Stimulated activated CD4-positive, alpha-beta T cell treated with anti-CD3 and anti-CD28 coated beads, TNF-alpha, amount 100 ng/mL, for 1 hour (primary cell): ENCODE results near the gene HSDL2.
A peak's percentile ranks its signal among the peaks of the same experiment; 100 is the strongest.

Source experiments
- DNase-seq, 3 donors: peaks; one replicate each; pipeline ENCODE4 v3.0.0-alpha.2; 2020; ENCODE audit warnings: low read depth in 3 of 3, low spot score in 1 of 3

Gene HSDL2

DNA sequence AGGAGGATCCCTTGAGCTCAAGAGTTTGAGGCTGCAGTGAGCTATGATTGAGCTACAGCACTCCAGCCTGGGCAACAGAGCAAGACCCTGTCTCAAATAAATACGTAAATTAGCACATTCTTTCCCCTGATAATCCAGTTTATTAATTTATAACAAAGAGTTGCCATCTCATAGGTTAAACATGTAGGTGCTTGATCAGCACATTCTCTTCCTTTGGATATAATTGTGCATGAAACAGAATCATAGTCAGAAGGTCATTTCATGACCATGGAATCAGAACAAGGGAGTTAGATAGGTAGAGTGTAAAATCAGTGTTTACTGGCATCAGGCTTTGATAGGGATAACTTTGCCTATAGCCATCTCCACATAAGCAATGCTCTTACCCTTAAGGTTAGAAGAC, 63.7 kb downstream of the HSDL2 start:
- DNase-seq: no peak

DNA sequence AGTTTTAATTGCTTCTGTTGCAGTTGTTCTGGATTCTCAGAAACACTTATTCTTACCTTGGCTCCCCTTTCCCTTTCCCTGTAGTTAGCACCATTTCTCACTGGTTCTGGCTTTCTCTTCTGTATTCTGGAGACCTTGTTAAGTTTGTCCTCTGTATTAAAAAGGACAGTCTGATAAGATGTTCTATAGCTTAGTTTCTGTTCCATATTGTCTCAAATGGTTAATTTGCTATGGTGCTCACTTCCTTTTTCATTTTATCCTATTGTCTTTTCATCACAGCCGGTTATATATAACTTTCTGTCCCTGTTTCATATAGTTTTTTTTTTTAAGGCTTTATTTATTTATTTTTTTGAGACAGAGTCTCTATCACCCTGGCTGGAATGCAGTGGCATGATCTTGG, 65.3 kb downstream of the HSDL2 start:
- no peak for DNase-seq

DNA sequence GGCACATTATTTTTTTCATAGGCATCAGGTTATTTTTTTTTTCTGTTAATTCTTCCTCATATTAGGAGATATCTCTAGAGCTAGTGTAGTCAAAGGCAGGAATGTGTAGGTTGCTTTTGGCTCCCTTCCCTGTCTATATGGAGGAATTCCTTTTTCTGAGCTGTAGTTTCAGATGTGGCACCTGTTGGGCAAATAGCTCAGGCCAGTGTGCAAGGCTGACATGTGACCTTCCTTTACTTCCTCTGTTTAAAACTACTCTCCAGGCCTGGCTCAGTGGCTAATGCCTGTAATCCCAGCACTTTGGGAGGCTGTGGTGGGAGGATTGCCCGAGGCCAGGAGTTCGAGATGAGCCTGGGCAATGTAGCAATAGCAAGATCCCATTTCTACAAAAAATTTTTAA, 66.2 kb downstream of the HSDL2 start:
- no peak for DNase-seq

DNA sequence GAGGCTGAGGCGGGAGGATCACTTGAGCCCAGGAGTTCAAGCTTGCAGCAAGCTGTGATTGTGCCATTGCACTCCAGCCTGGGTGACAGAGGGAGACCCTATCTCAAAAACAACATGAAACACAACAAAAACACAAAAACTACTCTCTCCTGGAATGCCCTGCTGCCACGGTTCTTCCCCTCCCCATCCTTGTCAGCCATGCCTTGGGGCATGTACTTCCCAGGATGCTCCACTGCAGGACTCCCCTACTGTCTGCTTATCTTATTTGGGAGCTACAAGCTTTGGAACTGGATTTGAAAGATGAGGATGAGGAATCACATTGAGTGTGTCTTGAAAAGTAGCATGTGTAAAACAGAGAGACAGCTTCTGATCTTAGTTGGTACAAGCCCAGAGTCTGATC, 66.6 kb downstream of the HSDL2 start:
- DNase-seq: no peak

DNA sequence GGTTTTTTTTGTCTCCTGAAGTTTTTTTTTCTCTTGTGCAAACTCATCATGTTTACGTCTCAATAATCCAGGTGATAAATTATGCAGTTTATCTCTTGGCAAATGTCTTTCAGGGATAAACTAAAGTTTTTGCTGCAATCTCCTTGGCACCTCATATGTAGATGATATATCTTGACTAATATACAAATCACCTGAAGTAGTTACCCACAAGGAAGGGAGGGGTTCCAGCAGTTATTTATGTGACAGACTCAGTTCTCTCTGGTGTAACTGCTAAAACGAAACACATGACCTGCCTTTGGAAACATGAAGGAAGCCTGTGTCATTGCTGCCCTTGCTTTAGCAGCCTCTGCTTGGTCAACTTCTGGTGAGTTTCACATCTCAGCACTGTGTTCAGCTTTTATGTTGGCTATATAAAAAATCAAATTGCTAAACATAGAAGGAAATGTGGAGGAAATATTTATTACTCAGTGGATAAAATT, 67.4 kb downstream of the HSDL2 start:
- no peak for DNase-seq

DNA sequence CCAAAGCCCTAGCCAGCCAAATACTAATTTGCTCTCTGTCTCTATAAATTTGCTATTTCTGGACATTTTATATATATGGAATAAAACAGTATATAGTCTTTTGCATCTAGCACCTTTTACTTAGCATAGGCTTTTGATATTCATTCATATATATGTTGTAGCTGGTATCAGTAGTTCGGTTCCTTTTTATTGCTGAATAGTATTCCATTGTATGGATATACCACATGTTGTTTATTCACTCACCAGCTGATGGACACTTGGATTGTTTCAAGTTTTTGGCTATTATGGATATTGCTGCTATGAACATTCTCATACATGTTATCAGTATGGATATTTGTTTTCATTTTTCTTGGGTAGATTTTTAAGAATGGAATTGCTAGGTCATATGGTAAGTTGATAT, 82.9 kb downstream of the HSDL2 start:
- no peak for DNase-seq

DNA sequence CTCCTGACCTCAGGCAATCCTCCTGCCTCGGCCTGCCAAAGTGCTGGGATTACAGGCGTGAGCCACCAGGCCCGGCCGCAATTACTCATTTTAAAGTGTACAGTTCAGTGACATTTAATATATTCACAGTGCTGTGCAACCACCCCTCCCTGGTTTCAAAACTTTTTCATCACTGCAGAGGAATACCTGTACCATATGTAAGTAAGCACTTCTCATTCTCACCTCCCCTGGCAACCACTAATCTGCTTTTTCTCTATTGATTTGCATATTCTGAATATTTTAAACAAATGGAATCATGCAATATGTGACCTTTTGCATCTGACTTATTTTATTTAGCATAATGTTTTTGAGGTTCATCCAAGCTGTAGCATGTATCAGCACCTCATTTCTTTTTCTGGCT, 85.4 kb downstream of the HSDL2 start:
- DNase-seq: no peak

DNA sequence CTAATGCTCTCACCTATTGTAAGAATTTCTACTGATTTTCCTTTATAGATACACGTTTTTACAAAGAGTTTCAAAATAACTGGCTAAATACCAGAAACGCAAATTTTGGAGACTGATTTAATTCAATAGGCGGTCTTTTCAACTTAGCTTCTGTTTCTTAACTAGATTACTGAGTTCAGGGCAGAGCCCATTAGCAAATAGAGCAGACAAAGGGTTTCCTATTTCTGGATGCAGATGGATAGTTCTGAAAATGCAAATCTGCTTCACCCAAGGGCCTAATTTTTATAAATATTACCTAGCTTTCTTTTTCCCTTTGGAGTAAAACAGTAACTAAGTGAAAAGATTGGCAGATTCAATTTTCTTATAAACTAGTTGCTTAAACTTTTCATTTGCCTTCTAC, 93.1 kb downstream of the HSDL2 start:
- no peak for DNase-seq

DNA sequence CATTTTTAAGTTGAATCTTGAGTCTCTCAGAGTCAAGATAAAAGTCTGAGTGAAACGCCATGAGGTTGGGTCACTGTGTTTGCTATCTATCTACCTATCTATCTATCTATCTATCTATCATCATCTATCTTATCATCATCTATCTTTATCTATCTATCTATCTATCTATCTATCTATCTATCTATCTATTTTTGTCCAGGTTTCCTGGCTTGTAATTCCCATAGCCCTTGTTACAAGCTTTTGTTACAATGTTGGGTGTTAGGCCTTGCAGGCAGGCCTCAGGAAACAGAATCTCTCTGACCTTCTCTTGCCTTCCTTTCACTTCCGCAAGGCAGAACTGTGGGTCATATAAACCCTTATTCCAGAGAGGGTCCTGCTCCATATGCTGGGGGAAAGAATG, 94.1 kb downstream of the HSDL2 start:
- DNase-seq: no peak

DNA sequence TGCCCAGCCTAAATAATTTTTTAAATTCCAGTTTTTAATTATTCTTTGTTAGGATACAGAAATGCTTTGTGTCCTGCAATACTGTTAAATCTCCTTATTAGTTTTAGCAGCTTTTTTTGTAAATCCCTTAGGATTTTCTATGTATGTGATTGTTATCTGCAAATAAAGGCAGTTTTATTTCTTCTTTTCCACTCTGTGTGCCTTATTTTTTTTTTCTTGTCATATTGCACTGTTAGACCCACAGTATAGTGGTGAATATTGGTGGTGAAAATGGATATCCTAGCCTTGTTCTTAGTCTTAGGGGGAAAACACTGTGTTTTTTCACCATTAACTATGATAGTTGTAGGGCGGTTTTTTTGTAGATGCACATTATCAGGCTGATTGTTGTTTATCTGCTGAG, 95.4 kb downstream of the HSDL2 start:
- DNase-seq: no peak

DNA sequence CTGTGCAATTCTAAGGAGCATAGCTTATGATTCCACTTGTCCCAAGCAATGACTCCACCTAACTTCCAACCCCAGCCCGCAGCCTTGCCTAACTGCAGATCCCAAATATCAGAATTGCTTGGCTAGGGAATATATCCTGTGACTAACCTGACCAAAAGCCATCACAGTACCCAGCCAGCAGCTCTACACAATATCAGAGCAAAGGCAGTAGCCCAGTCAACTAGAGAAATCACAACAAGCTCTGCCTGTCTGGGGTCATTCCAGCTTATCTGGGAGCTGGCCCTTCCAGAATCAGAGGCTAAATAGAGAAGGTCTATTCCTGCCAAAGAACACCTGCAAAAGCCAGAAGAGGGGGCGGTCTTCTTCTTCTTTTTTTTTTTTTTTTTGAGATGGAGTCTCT, 97.4 kb downstream of the HSDL2 start:
- no peak for DNase-seq

DNA sequence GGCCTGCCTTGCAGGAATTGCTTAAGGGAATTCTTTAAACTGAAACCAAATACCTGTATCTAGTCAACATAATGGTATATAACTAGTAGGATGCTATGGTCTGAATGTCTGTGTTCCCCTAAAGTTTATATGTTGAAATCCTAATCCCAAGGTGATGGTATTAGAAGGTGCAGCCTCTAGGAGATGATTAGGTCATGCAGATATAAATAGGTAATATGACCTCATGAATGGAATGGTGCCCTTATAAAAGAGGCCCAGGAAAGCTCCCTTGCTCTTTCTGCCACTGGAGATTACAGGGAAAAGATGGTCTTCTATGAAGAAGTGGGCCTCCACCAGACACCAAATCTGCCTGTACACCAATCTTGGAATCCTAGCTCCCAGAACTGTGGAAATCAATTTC, 99.3 kb downstream of the HSDL2 start:
- no peak for DNase-seq

DNA sequence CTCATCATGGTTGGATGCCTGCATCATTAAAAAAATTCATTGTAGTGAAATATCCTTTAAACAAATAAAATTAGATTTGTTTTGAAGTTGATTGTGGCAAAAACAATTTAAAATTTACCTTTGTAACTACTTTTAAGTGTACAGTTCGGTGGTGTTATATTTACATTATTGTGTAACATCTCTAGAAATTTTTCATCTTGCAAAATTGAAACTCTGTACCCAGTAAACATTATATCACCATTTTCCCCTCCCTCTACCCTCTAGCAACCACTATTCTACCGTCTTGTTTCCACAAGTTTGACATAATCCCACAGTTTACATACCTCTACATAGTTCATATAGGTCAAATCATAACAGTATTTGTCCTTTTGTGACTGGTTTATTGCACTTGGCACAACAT, 104.7 kb downstream of the HSDL2 start:
- DNase-seq: no peak

DNA sequence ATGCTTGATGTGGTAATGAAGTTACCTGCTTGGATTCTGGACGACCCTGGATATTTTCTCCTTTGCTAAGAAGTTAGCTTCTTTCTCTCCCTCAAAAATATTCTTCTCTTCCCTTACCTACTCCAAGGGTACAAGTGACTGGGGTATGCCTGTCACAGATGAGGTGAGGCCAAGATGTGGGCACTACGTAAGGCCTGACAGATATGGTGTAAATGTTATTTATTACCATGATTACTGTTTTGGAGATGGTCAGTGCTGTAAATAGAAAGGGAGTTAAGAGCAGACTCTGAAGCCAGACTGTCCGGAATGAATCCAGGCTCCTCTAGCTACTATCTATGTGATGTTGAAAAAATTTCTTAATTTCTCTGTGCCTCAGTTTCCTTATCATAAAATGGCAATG, 105.7 kb downstream of the HSDL2 start:
- no peak for DNase-seq

DNA sequence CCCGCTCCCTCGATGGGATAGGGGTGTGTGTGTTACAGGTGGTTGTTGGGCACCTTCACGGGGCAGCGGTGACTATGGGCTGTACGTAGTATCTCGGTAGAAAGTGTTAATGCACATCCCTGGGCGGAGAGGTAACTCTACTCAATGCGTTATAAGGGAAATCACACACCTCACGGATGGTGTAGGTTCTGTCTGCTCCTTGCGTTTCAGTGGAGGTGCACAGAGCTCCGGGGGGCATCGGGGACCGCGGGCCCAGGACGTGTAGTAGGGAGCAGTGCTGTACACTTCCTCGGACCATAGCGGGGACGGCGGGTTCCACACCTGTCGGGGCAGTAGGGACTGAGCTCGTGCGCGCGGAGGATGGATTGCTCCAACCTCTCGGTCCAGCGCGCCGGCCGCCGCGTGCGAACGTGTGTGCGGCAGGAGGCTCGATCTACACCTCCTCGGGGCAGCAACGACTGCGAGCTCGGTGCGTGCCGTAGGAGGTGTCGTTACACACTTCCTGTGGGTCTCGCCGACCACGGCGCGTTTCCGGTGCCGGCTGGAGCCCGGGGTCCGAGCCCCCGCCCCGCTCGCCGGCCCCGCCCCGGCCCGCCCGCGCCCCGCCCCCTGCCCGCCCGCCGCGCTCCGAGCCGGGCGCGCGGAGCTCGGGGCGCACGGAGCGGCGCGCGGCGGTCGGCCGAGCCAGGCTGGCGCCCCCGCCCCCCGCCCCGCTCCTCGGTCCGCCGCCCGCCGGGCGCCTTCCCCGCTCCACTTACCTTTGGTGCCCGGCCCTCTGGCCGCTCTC, 106.5 kb downstream of the HSDL2 start, which contains the start of gene KIAA1958:
KIAA1958 (plus strand) TSS at position 607 of the 787 bp plus-strand sequence. CDS start 87,254 bp downstream, outside the sequence.
- DNase-seq: peak; percentile 51 to 70 (median 62)

DNA sequence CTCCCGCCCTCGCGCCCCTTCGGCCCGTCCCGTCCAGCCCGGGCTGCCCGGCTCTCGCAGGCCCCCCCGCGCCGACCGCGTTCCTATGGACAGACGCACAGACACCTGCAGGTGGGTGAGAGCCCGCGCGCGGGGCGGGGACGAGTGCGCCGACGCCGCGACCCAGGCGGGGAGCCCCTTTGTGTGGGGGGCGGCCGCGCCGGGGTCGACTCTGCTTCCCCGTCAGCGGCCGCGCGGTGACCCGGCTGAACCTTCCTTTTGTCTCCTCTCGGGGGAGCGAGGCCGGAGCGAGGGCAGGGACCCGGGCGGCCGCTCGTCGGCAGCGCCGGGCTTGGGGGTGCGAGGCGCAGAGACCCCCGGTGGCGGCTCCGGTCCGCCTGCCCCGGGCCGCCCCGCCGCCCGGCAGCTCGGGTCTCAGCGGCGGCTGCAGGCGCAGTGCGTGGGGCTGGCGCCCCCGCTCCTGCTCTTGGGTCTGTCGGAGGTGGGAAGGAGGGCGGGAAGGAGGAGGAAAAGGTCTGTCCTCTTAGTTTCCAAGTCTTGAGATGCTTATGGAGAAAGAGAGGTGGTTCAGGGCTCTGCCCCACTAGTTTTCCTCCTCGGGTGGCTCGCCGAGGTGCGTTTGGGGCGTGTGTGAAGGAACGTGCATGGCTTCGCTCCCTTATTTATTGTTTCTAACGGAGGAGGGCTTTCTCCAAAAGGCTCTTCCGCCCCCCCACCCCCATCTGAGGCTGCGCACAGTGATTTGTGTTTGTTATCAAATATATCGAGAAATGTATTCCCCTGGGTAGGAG, 107.3 kb downstream of the HSDL2 start:
- peak in 2 of 3 donors; percentile 10 to 35 for DNase-seq

DNA sequence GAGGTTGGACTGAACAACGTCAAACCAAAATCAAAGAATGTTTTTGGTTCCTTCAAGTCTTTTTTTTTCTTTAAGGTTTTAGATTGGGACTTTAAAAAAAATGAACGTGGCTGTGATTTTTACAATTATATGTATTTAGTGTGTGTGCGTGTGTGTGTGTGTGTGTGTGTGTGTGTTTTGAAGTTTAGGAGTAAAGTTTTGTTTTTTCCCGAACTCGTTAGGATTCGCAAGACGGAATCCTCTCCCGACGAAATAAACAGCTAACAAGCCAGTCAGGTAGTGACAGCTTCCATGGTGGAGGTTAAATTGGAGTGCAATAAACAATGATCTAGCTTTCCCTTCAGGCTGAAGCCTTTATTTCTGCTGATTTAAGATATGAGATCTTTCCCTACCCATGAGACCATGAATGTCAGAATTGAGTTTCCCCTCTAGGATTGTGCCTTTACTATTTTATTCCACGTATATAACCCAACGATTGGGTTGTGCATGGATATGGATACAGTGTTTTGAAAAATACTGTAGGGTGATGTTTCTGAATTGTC, 108.0 kb downstream of the HSDL2 start:
- no peak for DNase-seq

DNA sequence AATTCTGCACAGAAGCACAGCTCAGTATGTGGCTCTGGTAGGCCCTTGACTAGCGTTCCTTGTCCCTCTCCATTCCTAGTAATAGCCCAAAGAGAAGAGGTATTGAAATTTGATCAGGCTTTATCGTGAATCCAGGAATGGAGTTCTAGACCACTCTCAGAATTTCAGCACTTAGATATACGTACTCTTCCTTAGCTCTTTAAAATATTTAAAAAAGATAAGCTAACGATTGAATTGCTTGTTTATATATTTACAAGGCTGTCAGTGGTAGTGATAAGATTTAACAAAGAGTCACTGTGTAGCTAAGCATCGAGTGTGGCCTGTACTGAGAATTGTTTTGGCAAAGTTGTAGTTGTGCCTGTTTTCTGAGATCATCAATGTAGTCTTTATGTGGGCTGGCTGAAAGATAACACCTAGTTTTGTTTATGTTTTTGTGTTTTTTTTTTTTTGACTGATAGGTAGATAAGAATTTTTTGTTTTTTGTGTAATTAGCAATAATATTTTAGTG, 109.2 kb downstream of the HSDL2 start:
- DNase-seq: no peak

DNA sequence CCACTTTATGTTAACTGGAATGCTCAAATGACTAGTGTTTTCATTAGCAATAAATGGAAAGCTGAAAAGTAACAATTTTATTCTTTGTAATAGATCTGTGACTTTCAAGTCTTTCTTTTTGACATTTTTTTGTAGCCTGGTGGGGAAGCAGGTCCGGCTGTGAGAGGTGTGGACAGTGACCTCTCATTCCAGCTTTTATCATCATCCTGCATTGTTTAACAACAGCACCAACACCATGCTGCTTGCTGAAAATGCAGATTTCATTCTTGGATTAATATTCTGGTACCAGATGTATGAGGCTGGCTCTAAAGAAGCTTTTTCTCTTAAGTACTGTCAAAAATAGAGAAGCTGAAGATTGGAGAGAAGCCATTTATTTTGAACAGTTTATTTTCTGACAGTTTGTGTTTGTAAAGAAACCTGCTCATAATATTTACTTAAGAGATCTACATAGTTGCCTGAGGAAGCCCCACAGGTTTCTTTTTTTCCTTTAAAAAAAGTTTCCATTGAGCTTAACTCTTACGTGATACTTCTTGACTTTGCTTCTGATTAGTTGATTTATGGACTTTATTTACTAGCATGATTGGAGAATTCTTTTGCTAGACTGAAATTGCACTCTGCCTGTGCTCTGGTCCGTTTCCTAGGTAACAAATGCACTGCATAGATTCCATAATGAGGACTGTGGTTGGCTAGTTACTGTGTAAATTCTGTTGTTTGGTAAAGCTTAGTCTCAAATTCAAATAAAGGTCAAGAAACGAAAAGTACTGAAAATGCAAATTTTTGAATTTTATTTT, 110.2 kb downstream of the HSDL2 start:
- DNase-seq: no peak

DNA sequence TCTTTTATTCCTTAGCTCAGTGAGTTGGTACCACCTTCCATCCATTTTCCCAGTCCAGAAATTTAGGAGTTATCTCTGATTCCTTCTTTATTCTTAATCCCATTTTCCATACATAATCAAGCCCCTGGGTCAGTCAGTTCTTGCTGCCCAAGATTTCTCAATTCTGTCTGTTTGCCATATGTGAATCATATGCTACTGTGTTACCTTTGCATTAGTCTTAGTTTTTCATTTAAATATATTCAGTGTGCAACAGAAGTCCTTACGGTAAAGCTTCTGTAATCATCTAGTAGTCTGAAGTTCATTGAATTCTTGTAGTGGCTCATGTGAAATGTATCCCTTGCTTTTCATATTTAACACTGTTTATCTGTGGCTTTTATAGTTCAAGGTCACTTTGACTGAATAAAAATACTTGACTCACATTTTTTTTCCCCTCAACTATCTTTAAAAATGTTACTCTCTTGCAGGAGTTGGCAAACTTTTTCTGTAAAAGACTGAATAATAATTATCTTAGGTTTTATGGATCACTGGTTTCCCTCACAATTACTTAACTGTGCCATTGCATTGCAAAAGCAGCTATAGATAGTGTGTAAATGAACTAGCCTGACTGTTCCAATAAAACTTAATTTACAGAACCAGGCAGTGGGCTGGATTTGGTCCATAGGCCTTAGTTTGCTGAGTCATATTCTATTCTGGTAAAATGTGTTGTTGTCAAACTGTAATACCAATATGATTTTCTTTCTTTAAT, 113.7 kb downstream of the HSDL2 start:
- DNase-seq: no peak
